VCaP (cell line): ENCODE data around the gene LRRN4.

Experiments
- H3K27ac ChIP-seq: fragments of 450-650 bp; 2 replicates; pipeline ENCODE4 v1.5.1; 2017
- TF ChIP-seq, protein P1 (sequence below): fragments of 450-650 bp; conservative IDR thresholded peaks from 2 replicates; pipeline ENCODE4 v1.5.1; 2017; ENCODE audit warnings: mild to moderate bottlenecking, moderate library complexity

Gene LRRN4

DNA sequence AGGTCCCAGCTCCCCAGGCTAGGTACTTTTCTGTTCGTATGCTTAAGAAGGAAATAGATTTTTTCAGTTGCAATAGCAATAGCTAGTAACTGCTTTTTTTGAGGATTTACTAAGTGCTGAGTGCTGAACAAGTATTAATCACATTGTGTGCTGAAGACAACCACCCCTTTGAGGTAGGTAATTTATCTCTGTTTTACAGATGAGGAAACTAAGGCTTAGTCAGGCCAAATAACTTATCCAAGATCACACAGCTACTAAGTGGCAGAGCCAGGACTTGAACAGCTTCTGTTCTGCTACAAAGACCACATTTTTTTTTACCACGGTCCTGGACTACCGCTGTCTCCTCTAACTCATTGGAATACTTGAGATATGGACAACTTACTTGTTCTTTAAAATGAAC, 39.8 kb downstream of the LRRN4 start:
- TF ChIP-seq, protein P1, sequence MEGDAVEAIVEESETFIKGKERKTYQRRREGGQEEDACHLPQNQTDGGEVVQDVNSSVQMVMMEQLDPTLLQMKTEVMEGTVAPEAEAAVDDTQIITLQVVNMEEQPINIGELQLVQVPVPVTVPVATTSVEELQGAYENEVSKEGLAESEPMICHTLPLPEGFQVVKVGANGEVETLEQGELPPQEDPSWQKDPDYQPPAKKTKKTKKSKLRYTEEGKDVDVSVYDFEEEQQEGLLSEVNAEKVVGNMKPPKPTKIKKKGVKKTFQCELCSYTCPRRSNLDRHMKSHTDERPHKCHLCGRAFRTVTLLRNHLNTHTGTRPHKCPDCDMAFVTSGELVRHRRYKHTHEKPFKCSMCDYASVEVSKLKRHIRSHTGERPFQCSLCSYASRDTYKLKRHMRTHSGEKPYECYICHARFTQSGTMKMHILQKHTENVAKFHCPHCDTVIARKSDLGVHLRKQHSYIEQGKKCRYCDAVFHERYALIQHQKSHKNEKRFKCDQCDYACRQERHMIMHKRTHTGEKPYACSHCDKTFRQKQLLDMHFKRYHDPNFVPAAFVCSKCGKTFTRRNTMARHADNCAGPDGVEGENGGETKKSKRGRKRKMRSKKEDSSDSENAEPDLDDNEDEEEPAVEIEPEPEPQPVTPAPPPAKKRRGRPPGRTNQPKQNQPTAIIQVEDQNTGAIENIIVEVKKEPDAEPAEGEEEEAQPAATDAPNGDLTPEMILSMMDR: no peak
- no peak overlapping the region for H3K27ac ChIP-seq

DNA sequence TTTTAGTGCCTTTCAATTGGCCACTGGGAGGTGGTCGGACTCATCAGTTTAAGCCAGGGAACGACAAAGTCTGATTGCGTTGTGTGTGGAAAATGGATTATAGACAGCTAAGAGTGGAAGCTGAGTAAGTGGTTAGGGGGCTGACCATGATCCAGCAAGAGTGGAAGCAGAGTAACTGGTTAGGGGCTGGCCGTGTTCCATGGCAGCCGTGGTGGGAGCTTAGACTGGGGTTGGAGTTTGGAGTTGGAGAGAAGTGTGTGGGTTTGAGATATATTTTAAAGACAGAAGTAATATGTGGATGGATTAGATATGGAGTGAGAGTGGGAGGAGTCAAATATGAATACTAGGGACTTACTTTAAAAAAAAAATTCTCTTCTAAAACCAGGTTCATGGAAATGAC, 41.7 kb downstream of the LRRN4 start:
- TF ChIP-seq, protein P1: no peak
- no peak overlapping the region for H3K27ac ChIP-seq

DNA sequence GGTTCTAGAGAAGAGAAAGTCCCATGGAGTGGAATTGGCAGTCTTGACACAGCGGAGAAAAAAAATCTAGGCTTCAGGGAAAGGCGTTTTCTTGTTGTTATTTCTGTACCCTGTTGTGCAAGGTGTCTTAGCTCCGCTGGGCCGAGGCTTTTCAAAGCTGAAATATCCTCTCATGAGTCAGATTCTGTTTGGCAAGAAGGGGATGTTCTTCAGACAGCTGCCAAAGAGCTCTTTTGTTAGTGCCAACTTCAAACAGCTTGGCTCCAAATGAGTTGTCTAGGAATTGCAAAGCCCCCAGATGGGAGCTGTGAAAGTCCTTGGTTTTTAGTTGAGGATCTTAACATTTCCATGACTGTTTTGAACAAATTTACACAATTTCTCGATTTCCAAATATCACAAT, 45.6 kb downstream of the LRRN4 start:
- TF ChIP-seq, protein P1: no peak
- peak overlapping the region; percentile 90; the same call in 1 of the 2 replicates for H3K27ac ChIP-seq

DNA sequence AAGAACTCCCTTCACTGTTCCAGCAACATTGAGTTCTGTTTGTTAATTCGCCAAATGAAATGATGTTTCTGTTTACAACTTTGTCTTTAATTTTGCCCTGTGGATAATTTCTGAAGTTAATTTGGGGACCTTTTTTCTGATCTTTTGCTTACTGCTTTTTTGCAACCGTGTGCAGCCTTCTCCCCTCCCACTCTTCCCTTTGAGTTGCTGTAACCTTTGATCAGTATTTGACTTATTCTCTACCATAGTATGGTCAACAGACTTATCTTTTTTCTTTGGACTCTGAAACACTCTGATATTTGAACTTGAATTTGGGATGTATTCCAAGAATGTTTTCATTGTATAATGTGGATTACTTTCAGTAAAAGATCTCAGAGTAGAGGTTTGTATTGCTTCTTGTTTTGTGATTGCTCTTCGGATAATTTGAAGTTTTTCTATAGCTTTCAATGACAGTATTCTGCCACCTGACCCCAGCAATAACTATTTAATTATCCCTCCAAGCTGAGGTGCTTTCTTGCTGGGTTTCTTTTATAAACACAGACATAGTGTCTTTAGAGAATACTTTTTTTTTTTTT, 46.2 kb downstream of the LRRN4 start:
- TF ChIP-seq, protein P1: no peak
- peak overlapping the region; percentile 90; the same call in 1 of the 2 replicates for H3K27ac ChIP-seq

DNA sequence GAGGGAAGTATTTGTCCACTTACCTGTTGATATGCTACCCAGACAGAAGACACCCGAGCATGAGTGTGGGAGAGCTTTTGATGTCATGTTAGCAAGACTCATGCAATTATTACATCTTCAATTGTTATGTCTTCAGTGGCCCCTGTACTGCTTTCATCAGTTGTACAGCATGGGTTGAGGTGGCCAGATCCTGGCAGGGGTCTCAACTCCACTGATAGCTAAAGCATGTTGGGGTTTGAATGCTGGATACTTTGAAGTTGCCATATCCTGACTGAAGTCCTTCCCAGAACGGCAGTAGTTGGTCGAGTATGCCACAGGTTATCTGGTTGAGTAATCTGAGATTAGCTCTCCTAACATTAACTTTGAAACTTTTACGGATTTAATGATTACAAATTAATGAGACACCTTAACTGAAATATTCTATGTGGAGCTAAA, 46.7 kb downstream of the LRRN4 start:
- peak overlapping the region; percentile 90 for H3K27ac ChIP-seq
- TF ChIP-seq, protein P1: no peak

DNA sequence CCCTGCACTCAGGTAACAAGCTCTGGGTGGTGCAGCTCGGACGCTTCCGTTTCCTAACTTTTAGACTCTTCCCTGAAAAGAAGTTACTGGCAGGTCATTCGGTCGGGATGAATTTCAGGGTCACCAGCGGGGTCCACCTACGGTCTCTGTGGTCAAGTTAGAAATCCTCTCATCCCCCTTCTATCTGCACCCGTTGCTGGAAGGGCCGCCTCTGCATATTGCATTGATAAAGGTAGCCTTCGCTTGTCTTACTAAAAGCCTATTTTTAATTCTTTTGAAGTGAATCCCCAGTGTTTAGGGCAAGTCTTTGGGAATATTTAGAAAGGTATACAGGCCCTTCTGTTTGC, 47.3 kb downstream of the LRRN4 start:
- TF ChIP-seq, protein P1: no peak
- peak overlapping the region; percentile 90 for H3K27ac ChIP-seq

DNA sequence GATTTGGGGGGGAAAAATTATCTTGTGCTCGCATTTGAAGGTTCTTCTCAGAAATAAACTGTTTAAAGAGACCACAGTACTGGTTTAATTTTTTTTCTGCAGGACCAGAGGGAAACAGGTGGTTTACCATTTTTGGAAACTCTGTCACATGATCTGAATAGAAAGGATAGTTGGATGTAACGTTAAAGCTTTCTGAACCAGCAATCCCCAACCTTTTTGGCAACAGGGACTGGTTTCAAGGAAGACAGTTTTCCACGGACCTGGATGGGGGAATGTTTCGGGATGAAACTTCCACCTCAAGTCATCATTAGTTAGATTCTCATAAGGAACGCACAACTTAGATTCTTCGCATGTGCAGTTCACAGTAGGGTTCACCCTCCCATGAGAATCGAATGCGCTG, 53.0 kb downstream of the LRRN4 start:
- H3K27ac ChIP-seq: no peak overlapping the region
- TF ChIP-seq, protein P1: no peak

DNA sequence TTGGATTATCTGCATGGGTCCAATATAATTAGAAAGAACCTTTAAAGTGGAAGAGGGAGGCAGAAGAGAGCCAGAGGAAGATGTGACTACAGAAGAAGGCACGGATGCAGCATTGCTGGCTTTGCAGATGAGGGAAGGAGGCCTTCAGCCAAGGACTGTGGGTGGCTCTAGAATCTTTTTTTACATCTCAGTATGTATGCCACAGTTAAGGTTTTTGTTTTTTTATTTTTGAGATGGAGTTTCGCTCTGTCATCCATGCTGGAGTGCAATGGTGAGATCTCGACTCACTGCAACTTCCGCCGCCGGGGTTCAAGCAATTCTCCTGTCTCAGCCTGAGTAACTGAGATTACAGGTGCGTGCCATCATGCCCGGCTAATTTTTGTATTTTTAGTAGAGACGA, 54.1 kb downstream of the LRRN4 start:
- TF ChIP-seq, protein P1: no peak

More for the DNA sequence above, 54.1 kb downstream of the LRRN4 start:
- no peak overlapping the region for H3K27ac ChIP-seq
